GM19043 (cell line): ENCODE measurements around the gene SPATA32.

Experiments used
- ATAC-seq: cut with Tn5 transposase; IDR thresholded peaks from one replicate; pipeline ENCODE4 v1.9.1; 2021; ENCODE audit warnings: low read depth; ENCODE audit not compliant: unreplicated experiment

SPATA32 gene

DNA sequence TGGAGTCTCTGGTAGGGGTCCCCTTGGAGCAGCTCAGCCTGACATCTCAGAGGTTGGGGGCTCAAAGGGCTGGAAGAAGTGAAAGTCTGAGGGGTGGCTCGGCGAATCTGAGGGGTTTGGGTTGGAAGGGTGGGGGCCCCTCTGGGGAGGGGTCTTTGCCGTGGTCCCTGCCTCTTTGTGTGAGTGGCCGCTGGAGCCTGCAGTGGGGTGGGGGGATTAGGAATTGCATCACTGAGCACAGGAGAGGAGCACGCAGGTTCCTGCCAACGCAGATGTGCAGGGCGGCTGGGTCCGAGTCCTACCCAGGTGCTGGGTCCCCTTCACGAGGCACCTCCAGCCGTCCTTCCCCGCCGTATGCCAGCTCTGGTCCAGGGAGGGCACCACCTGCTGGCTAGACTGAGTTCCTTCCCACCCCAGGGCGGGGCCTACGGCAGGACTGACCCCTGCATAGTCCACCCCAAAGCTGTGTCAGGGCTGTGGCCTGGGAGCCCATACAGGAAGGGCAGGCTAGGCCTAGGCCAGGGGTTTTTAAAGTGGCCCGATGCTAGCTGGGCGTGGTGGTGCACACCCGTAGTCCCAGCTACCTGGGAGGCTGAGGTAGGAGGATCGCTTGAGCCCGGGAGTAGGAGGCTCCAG is 30.3 kb downstream of the SPATA32 start:
- ATAC-seq: no peak

DNA sequence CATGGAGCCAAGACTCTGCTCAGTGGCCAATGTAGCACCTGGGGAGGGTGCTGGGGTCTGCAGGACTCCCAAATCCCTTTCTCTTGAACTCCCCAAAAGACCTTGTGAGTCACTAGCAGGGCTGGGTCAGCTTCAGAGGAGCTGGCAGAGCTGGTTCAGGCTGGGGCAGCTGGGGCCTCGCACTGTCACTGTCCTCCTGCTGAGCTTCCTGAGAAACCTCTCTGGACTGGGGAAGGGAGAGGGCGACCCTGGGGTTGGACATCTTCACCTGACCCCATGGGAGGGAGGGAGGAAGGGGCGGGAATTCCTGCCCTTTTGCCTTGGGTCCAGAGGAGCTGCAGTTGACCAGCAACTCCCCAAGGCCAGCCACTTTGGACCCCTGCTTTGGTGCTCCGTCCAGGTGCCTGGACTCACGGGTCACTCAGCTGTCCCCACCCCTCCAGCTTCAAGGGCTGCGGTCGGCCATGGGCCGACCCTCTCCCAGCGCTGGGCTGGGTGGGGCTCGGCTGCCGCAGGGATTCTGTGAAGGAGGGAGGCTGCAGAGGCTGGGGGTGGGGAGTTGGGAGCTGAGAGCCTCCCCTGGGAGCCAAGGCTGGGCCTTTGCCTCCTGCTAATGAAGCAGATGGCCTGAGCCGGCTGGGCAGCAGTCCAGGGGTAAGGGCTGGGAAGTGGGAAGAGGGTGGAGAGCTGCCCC is 31.0 kb downstream of the SPATA32 start:
- ATAC-seq: no peak

DNA sequence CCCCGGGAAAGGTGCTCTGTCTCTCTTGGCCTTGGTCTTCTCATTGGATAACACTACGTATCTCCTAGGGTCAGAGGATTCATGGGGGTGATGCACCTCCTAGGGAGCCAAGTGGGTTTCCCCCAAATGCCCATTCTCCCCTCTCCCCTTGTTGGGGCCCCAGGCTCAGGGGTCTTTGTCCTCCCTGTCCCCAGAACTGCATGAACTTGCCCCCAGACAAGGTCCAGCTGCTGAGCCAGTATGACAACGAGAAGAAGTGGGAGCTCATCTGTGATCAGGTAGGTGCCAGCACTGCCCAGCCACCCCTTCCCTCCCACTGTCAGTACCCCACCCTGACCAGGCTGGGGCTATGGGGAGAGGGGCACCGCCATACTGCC is 31.5 kb downstream of the SPATA32 start:
- ATAC-seq: no peak

DNA sequence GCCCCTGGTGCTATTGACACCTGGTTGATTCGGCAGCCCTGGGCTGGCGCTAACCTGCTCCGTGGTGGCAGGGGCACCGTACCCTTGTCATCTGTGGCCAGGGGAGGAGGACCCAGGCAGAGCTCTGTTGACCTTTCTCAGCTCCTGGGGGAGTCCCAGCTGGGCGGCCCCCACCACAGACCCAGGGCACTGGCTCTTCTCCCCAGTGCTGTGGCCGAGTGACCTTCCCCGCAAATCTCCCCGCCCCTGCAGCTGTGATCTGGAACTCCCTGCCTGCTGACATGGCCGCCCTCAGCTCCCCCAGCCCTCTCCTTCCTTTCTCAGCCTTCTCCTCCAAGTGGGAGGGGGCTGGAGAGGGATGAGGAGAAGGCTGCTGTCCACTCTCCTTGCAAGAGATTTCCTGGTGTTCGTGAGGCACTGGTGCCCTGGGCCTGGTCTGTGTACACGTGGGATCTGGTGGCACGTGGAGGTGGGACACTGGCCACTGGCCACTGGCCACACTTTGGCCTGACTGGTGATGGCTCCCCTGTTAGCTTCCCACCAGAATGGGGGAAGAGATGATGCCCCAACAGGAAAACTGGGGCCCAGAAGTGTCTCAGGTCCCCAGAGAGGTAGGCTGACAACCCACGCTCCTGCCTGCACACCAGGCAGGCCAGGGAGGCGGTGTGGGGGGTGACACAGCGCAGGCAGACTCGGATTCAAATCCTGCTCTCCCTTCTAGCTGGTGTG is 32.0 kb downstream of the SPATA32 start:
- no peak for ATAC-seq

DNA sequence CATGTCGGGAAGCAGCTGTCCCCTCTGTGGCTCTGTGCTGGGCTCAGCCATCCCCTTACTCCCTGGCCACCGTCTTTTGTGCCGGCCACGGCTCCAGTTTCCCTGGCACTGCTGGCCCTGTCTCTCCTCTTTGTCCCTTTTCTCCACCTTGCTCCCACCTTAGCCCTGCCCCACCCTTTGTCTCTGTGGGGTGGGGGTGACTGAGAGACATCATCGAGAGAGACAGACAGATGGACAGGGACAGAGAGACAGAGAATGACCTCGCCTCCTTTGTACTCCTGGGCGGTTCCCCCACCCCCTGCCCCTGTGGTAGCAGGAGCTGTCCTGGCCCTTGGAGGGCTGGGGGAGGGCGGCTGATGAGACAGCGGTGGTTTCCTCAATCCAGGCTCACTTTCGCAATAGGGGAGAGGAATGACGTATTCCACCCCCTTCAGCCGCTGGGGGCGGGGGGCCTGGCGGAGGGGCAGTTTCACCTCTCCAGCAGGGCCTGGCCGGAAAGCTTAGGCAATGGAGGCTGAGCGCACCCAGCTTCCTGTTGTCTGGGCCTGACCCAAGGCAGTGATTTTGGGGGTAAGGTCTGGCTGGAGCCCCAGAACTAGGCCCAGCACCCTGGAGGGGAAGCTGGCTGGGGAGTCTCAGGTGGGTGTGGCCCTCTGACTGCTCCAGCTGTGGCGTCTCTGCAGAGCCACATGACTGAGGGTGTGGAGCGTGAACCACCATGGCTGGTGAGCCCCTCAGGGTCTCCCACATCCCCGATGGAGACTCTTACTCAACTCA is 32.9 kb downstream of the SPATA32 start:
- ATAC-seq: no peak

DNA sequence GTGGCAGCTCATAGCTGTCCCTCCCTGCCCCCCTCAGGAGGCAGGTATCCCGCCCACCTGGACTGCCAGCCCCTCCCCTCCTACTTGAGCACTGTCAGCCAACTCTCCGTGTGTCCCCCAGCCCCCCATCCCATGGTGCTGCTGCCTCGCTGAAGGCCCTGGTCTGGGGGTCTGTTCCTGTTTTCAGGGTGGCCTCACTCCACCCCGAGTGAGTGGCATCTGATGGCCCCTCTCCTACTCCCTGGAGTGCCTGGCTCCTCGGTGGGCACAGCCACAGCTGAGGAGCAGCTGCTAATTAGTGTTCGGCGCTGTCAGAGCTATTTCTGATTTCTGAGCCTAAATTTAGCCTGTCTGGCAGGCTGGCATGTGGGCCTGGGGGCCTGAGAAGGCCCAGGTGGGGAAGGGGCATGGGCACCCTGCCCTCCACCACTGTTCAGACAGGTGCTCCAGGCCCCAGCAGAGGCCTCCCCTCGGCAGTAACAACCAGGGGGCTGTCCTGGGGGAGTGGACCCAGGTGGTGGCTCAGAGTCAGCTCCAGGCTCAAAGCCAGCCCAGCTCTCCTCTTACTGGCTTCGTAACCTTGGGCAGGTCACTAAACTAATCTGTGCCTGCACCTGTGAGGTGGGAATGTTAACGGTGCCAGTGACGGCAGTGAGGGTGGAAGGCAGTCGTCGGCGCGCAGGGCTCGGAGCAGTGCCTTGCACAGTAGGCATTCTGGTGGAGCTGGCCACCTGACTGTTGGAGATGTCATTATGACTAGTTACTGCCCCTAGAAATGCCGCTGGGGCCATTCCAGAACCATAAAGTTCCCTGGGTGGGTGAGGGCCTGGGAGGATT is 33.8 kb downstream of the SPATA32 start:
- no peak for ATAC-seq

DNA sequence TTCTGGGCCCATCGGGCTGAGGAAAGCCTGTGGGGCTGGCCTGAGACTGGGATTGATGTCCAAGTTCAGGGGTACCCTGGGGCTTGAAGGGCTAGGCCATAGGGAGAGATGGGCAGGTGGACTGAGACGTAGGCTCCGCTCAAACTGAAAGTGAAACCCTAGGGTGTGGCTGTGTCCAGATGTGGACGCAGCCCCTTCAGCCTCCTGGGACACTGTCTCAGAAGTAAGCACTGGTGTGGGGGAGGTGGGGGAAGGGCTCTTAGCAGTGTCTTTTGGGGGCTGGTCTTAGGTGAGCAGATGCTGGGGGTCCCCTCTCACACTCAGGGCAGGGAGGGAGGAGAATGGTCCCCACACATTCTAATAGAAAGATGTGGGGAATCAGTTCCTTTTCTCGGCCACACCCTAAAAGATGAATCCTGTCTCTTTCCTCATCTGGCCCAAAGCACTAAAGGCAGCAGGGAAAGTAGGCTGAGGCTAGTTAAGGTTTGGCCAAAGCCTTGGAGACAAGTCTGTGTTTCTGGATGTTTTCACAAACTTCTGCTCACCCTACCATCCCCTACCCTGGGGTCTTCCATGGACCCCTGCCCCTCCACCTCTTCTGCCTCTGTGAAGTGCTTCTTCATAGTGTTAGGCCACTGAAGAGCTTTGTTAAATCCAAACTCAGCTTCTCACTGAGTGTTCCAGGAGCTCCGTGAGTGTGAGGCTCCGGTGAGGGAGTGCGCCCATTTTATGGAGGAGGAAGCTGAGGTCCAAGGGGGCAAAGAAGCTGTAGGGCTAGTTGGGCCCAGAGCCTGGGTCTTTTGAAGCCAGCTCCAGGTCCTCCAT is 34.6 kb downstream of the SPATA32 start:
- no peak for ATAC-seq

DNA sequence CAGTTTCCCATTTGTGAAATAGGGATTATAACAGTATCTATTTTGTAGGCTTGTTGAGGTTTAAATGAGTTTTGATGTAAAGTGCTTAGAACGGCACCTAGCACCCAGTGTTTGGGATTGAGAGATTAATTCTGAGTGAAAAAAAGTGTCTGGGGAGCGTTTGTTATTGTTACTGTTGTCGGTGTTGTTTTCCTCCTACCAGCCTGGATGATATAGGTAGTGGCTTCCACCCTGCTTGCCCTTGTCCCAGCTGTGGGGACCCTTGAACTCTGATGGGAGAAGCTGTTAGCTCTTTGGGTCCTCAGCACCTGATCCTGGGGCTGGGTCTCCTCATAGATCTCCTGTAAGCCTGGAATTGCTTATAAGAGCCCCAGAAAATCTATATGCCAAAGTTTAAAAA is 35.3 kb downstream of the SPATA32 start:
- no peak for ATAC-seq

DNA sequence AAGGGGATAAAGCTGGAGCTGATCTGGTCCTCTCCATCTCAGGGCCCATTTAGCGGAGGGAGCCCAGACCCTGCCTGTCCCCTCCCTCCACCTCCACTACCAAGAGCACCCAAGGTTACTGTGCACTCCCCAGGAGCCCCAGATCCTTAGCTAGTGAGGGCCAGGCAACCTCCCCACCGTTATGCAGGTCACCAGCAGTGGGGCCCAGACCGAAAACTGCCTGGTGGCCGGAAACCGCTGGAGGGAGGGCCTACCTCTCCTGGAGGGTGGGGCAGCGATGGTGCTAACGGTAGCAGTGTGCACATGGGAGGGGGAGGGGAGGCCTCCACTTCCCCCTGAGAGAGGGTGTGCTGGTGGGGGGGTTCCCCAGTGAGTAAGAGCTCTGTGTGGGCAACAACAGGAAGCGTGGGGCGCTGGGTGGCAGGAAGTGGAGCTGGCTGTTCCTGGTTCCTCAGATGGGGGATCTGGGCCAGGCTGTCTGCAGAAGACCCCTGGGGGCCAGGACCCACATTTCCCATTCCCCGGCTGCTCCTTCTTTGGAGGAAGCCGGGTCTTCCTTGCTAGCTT is 35.8 kb downstream of the SPATA32 start:
- peak; percentile 34 for ATAC-seq

DNA sequence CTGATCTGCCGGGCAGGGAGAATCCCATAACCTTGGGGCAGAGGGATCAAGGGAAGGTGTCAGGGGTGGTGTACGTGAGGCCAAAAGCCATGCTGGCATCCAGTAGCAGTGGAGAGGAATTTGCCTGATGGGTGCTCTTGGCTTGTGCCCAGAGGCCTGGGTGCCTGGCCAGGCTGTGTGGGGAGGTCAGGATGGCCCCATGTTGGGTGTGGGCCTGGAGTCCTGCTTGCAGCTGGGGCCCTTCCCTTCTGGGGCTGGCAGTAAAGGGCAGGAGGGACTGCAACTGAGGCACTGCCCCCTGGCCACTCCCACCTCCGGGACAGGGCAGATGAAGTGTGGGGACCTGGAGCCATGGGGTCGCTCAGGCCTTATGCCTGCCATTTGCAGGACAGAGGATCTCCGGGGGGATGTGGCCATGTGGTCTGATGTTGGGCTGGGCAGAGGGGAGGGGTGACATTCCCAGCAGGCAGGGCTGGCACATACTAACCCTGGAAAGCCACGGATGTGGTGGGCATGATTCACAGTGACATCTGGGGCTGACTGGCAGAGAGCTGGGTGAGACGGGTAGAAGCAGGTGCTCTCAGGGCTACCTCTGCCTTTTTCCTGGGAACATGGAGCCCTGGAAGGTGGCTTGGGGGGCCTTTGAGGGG is 36.7 kb downstream of the SPATA32 start:
- ATAC-seq: no peak

DNA sequence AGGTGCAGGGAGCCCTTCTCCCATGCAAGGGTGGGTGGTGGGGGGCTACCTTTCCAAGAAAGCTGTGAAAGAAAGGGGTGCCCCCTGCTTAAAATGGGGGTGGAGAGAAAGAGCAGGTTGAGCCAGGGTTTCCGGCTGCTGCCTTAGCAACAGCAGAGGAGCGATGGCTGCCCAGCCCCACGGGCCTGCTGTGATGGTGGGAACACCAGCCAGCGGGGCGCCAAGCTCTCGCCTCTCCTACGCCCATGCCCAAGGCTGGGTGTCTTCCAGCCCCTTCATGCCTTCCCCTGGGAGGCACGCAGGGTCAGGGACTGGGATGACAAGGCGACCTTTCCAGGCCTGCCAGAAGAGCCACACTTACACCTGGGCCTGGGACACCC is 37.2 kb downstream of the SPATA32 start:
- ATAC-seq: no peak

DNA sequence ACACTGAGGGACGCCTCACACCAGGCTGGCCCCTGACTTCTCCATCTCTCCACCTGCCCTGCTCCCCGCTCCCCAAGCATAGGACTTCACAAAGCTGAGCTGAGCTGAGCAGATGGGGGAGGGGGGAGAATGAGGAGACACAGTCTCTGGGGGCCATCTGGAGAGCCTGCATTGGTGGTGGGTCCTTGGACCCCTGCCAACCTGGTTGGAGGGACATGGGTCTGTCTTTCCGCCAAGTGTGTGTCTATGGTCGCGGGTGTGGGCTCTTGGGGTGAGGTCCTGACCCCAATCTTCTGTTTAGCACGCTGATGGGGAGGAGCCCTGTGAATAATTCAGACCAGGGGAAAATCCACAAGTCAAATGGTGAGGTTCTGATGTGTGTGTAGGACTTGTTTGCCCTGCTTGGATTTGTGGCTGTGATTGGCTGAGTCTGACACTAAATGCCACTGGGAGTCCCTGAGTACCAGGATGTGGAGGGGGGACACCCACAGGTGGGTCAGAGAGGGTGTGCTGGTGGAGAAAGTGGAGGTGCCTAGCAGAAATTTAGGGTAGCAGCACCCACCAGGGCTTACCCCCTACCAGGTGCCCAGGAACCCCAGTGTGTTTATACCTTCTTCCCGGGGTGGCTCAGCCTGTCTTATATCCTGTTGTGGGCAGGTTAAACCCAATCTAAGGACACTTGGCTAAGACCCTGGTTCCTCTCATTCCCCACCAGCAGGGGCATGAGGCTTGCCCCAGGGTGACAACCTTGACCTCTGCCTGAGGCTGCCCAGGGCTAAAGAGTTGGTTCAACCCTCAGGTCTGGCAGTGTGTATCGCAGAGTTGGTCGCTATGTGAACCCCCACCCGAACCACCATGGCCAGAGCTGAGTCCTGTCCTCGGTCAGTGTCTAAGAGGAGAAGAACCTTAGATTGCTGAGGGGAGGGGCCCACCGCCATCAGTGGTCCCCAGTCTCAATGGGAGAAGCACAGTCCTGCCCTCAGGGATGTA is 38.1 kb downstream of the SPATA32 start:
- no peak for ATAC-seq

DNA sequence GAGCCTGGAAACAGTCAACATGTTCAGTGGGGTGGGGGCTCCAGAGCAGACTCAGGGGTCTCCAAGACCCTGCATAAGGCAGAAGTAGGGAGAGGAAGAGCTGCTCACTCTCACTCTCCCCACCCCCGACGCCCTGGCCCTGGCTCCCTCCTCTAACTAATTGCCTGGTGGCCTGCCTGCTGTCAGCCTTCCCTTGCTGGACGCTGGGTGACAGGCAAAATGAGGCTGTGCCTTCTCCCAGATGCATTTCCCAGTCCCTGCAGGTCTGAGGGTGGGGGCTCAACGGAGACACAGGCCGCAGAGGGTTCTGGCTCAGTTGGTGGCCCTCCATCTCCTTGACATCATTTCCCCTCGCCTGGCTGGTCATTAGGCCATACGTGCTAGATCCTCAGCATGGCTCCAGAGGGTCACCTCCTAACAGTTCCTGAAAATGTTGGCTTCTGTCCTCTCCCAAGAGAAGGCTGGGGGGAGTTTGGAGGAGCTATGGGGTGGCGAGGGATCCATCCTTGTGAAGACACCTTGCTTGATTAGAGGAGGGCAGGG is 38.8 kb downstream of the SPATA32 start:
- no peak for ATAC-seq

DNA sequence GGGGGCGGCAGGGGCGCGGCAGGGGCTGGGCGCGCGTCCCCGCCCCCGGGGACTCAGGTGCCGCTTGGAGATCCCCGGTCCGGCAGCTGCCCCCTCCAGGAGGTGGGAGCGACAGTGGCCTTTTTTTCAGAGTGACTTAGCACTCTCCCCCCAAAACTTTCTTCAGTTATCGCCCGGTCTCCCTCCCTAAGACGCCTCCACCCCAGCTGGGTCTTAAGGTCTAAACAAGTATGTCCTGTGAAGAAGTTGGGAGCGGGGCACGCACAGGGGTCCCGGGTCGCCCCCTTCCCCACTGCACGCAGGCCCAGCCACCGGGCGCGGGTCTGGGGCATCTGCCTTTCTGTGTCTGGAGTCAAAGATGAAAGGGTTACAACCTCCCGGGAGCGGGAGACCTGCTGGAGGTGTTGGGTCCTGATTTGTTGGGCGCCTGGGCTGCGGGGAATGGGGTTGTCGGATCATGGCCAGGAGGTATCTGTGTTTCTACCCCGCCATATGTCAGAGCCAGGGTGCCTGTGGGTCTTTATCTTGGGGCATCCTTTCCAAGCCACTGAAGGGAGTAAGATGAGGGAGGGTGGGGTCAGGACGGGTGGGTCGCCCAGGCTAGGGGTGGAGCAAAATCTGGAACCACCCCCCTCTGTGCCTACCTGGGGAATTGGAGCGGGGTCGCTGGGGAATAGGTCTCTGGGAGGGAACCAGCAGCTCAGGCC is 39.5 kb downstream of the SPATA32 start:
- ATAC-seq: no peak

DNA sequence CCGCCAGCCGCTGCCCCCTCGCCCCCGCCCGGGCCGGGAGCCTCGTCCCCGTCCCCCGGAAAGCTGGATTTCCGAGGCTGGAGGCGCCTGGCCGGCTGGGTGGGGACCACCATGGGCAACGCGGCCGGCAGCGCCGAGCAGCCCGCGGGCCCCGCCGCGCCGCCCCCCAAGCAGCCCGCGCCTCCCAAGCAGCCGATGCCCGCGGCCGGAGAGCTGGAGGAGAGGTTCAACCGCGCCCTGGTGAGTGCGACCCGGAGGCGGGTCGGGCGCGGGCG is 39.9 kb downstream of the SPATA32 start:
- ATAC-seq: no peak

DNA sequence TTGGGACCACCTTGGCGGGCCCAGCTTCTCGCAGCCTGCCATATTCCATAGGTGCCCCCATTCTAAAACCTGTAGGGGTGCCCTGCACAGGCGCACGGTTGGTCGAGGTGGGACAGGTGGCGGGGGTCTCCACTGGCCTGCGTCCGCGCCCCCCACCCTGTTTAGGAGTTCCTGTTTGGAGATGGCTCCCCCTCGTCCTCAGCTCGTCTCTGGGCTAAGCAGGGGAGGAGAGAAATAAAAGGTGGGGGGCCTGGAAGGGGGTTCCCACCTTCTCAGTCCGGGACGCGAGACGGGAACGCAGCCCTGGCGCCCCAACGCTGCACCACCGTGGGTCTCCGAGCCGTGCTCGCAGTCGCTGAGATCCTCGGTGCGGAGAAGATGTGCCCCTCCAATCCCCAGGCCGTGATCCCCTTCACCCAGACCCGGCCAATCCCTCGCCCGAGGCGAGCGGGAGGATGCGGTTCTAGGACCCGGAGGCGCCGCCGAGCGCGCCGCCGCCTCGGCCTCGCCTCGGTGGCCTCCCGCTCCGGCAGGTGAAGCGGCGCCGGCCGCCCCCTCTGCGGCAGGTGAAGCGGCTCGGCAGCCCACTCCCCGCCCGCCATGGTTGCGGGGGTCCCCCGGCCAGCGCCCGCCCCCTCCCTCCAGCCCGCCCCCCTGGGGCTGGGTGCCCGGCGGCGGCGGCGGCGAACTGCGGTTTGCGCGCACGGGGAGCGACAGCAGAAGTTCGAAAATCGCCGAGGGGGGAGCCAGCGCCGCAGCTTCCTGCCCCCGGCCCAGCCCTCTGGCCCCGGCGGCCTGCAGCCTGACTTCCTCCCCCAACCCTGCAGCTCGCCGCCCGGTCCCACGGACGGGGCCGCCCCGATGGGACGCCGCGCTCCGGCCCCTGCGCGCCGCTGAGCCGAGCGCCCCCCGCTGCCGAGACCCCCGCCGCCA is 40.5 kb downstream of the SPATA32 start, which contains the start of gene FMNL1:
FMNL1 (plus strand) TSS at position 805 of the 933 bp plus-strand sequence. CDS start 240 bp downstream, outside the sequence.
- ATAC-seq: no peak
